Lower leg skin (tissue), 4 donors: Measurements from ENCODE around the gene RASA3. TPM values are rescaled to one million over a fixed set of nuclear protein-coding genes. Genes with fewer than 3 reads are reported as not detected.

ENCODE experiments used
- DNase-seq, 2 donors: peaks; one replicate each; pipeline ENCODE4 v3.0.0-alpha.2; 2019; ENCODE audit warnings: low spot score in 2 of 2
- H3K4me3 ChIP-seq: fragments of 200-600 bp; sonication (generic); 2 replicates; pipeline ENCODE4 v1.5.1; 2017; ENCODE audit warnings: mild to moderate bottlenecking, low read depth; ENCODE audit not compliant: poor library complexity, severe bottlenecking
- CTCF ChIP-seq, 3 donors: fragments of 450-650 bp; IDR thresholded peaks; one replicate each; pipeline ENCODE4 v1.5.1; 2016; ENCODE audit warnings: antibody characterized with exemption in 3 of 3, mild to moderate bottlenecking in 3 of 3, moderate library complexity in 2 of 3
- POLR2A ChIP-seq, 2 donors: fragments of 450-650 bp; IDR thresholded peaks; one replicate each; pipeline ENCODE4 v1.6.1; 2016 to 2017; ENCODE audit warnings: antibody characterized with exemption in 2 of 2, mild to moderate bottlenecking in 1 of 2, moderate library complexity in 1 of 2
- WGBS, 2 donors: methylation state at CpG; one replicate each; pipeline ENCODE4 v1.1.5; 2018; 5-methylcytosine and 5-hydroxymethylcytosine counted together
- intact Hi-C: fragments of 100-400 bp; cut with DNase I; formaldehyde crosslinking; loops from one replicate; pipeline ENCODE4 v1.15.0; 2023; ENCODE audit warnings: low total_unique reads
- total RNA-seq, 4 donors: library from RNA; depleted of rRNA; stranded (reverse); fragments of >200 nt; gene quantifications; one replicate each; pipeline ENCODE4 v1.1.0, GENCODE V29; 2016

RASA3 gene
- total RNA-seq, 4 donors from 2014 or later, result 12.9 to 30.5 (median 24.2) TPM

- TF ChIP-seq CTCF (IDR thresholded peaks at IDR 0.05) (no peak), POLR2A (IDR thresholded peaks at IDR 0.05) (no peak)
- DNase-seq, result no peak
- 91 to 93% methylated on average over 15 to 16 of the region's 19 CpGs for WGBS, 2 donors
- intact Hi-C loops, result no loop called here
- H3K4me3 ChIP-seq, result no peak overlapping the region
These were observed 188.4 kb downstream of the RASA3 start for GRCh38 chr13:113943821-113944565.

- no peak overlapping the region for H3K4me3 ChIP-seq
- no peak for TF ChIP-seq POLR2A (IDR thresholded peaks at IDR 0.05)
- DNase-seq, result no peak
- intact Hi-C loops, result no loop called here
- 94 to 95% methylated on average over 18 to 23 of the region's 23 CpGs for WGBS, 2 donors
These were observed 189.8 kb downstream of the RASA3 start for GRCh38 chr13:113942591-113943103.

GRCh38 chr13:113941571-113942191 lies 190.7 kb downstream of the RASA3 start:
- 74 to 88% methylated on average over 12 to 16 of the region's 16 CpGs for WGBS, 2 donors
- intact Hi-C loops, result no loop called here
- DNase-seq, result no peak
- no peak for TF ChIP-seq CTCF (IDR thresholded peaks at IDR 0.05)
- no peak overlapping the region for H3K4me3 ChIP-seq

- 83 to 89% methylated on average over 7 to 15 of the region's 16 CpGs for WGBS, 2 donors
- intact Hi-C loops, result no loop called here
- H3K4me3 ChIP-seq, result no peak overlapping the region
- DNase-seq, result no peak
- TF ChIP-seq CTCF (IDR thresholded peaks at IDR 0.05), result no peak
- no peak for TF ChIP-seq POLR2A (IDR thresholded peaks at IDR 0.05)
These were observed 192.5 kb downstream of the RASA3 start for GRCh38 chr13:113939944-113940297.

GRCh38 chr13:113939129-113939943 lies 193.1 kb downstream of the RASA3 start:
- TF ChIP-seq CTCF (IDR thresholded peaks at IDR 0.05) (no peak), POLR2A (IDR thresholded peaks at IDR 0.05) (no peak)
- intact Hi-C loops, result no loop called here
- no peak overlapping the region for H3K4me3 ChIP-seq
- no peak for DNase-seq
- 74 to 77% methylated on average over 28 of the region's 28 CpGs for WGBS, 2 donors

GRCh38 chr13:113938716-113939115 lies 193.7 kb downstream of the RASA3 start:
- intact Hi-C loops, result no loop called here
- WGBS, 2 donors, result 53 to 59% methylated on average over 11 of the region's 11 CpGs
- TF ChIP-seq POLR2A (IDR thresholded peaks at IDR 0.05) (no peak), CTCF (IDR thresholded peaks at IDR 0.05) (no peak)
- H3K4me3 ChIP-seq, result no peak overlapping the region
- no peak for DNase-seq
